Liver (tissue), 3 donors: ENCODE measurements around the gene ZDHHC19.

Experiments
- HNF4G ChIP-seq: IDR thresholded peaks from 2 replicates; pipeline ENCODE4 v1.6.1; 2016; ENCODE audit warnings: antibody characterized with exemption
- JUND ChIP-seq, 2 donors: IDR thresholded peaks; 2 replicates each; pipeline ENCODE4 v1.6.1; 2016; ENCODE audit warnings: antibody characterized with exemption in 2 of 2
- NR2F2 ChIP-seq: IDR thresholded peaks from 2 replicates; pipeline ENCODE4 v1.6.1; 2016; ENCODE audit warnings: antibody characterized with exemption
- RAD21 ChIP-seq, 2 donors: IDR thresholded peaks; 2 replicates each; pipeline ENCODE4 v1.6.1; 2016; ENCODE audit warnings: antibody characterized with exemption in 2 of 2, mild to moderate bottlenecking in 2 of 2
- SP1 ChIP-seq: IDR thresholded peaks from 2 replicates; pipeline ENCODE4 v1.6.1; 2018; ENCODE audit warnings: antibody characterized with exemption, mild to moderate bottlenecking
- TAF1 ChIP-seq: conservative IDR thresholded peaks from 2 replicates; pipeline ENCODE4 v1.6.1; 2016; ENCODE audit warnings: antibody characterized with exemption, mild to moderate bottlenecking
- TF ChIP-seq, protein P1 (sequence below): fragments of 150-350 bp; IDR thresholded peaks from 2 replicates; pipeline ENCODE4 v1.5.1; 2017; ENCODE audit warnings: improper control_type of control experiment, low read depth, low read length; ENCODE audit not compliant: missing input control
- TF ChIP-seq, protein P2 (sequence below): IDR thresholded peaks from 2 replicates; pipeline ENCODE4 v1.6.1; 2016; ENCODE audit warnings: antibody characterized with exemption
- TF ChIP-seq, protein P3 (sequence below): IDR thresholded peaks from 2 replicates; pipeline ENCODE4 v1.6.1; 2016; ENCODE audit warnings: antibody characterized with exemption
- TF ChIP-seq, protein P4 (sequence below): IDR thresholded peaks from 2 replicates; pipeline ENCODE4 v1.6.1; 2016; ENCODE audit warnings: antibody characterized with exemption
- donor health status: healthy.
- donor health status: healthy.

DNA sequence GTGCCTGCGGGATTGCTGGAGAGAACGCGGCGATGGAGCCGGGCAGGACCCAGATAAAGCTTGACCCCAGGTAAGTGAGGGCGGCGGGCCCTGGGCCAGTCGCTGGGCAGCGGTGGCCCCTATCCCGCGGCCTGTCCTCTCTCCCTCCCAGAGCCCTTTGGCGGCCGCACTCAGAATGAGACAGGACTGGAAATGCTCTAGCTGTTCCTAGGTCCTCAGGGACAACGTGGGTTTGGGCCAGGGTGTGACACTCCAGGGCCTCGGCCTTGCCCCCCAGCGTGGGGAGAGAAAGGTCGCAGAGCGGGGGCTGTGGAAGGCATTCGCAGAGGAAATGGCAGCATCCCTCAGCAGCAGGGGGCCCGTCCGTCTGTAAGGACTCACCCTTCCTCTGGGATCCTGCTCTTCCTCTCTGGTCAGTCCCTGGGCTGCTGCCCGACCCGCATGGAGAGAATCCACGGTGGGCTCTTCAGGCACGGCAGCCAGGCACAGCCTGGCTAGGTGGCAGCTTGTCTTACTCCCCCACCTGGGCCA, 5.5 kb upstream of the ZDHHC19 start:
- TF ChIP-seq, protein P1, sequence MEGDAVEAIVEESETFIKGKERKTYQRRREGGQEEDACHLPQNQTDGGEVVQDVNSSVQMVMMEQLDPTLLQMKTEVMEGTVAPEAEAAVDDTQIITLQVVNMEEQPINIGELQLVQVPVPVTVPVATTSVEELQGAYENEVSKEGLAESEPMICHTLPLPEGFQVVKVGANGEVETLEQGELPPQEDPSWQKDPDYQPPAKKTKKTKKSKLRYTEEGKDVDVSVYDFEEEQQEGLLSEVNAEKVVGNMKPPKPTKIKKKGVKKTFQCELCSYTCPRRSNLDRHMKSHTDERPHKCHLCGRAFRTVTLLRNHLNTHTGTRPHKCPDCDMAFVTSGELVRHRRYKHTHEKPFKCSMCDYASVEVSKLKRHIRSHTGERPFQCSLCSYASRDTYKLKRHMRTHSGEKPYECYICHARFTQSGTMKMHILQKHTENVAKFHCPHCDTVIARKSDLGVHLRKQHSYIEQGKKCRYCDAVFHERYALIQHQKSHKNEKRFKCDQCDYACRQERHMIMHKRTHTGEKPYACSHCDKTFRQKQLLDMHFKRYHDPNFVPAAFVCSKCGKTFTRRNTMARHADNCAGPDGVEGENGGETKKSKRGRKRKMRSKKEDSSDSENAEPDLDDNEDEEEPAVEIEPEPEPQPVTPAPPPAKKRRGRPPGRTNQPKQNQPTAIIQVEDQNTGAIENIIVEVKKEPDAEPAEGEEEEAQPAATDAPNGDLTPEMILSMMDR = no peak
- TF ChIP-seq TAF1 = no peak
- no peak for TF ChIP-seq SP1
- TF ChIP-seq, protein P2, sequence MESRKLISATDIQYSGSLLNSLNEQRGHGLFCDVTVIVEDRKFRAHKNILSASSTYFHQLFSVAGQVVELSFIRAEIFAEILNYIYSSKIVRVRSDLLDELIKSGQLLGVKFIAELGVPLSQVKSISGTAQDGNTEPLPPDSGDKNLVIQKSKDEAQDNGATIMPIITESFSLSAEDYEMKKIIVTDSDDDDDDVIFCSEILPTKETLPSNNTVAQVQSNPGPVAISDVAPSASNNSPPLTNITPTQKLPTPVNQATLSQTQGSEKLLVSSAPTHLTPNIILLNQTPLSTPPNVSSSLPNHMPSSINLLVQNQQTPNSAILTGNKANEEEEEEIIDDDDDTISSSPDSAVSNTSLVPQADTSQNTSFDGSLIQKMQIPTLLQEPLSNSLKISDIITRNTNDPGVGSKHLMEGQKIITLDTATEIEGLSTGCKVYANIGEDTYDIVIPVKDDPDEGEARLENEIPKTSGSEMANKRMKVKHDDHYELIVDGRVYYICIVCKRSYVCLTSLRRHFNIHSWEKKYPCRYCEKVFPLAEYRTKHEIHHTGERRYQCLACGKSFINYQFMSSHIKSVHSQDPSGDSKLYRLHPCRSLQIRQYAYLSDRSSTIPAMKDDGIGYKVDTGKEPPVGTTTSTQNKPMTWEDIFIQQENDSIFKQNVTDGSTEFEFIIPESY = no peak
- no peak for TF ChIP-seq RAD21 (IDR thresholded peaks at IDR 0.05)
- TF ChIP-seq JUND (IDR thresholded peaks at IDR 0.05) = no peak
- TF ChIP-seq HNF4G = no peak
- TF ChIP-seq, protein P3, sequence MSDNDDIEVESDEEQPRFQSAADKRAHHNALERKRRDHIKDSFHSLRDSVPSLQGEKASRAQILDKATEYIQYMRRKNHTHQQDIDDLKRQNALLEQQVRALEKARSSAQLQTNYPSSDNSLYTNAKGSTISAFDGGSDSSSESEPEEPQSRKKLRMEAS = no peak
- TF ChIP-seq, protein P4, sequence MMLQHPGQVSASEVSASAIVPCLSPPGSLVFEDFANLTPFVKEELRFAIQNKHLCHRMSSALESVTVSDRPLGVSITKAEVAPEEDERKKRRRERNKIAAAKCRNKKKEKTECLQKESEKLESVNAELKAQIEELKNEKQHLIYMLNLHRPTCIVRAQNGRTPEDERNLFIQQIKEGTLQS = no peak
- no peak for TF ChIP-seq NR2F2
